HepG2 (cell line): ENCODE results near the gene ZNF248. TPM values are rescaled to one million over a fixed set of nuclear protein-coding genes. Genes with fewer than 3 reads are reported as not detected.

Experiments used
- ATAC-seq: fragments of 200-7000 bp; cut with Tn5 transposase; 3 replicates; pipeline ENCODE4 v1.9.1; 2020; ENCODE audit warnings: mild to moderate bottlenecking, moderate library complexity
- BruUV-seq: library from RNA; stranded (reverse); fragments of 400-500 nt; replicated peaks from 2 replicates; lab custom pipeline; 2021; lab: Mats Ljungman, UMichigan
- CTCF ChIA-PET: fragments of 300-600 bp; formaldehyde crosslinking; extraction: SDS; loops from one replicate; lab custom pipeline; 2021; ENCODE audit warnings: low total read pairs, inconsistent platforms, low intra/inter-chr PET ratio; lab: Yijun Ruan, JAX
- POLR2A ChIA-PET: fragments of 350-600 bp; sonication (Branson Sonifier 250); formaldehyde crosslinking; loops from one replicate; lab custom pipeline; 2020; ENCODE audit warnings: antibody characterized with exemption, inconsistent platforms; lab: Yijun Ruan, JAX
- DNase-seq: peaks from one replicate; pipeline ENCODE4 v3.0.0-alpha.2; 2015; ENCODE audit warnings: low spot score
- FAIRE-seq: peaks from 3 replicates; lab custom pipeline; 2011; peaks lifted over from hg19 to GRCh38; lab: Jason Lieb, UNC
- H2AFZ ChIP-seq: one replicate; pipeline ENCODE4 v1.6.1; 2011; ENCODE audit warnings: low read length, inconsistent platforms
- H3K27ac ChIP-seq: fragments of 300-600 bp; 3 replicates; pipeline ENCODE4 v1.8.0; 2011; ENCODE audit warnings: mixed run types, mild to moderate bottlenecking, mixed read lengths, low read length, inconsistent platforms; ENCODE audit not compliant: insufficient read depth; ENCODE audit errors: extremely low read length
- H3K27me3 ChIP-seq, 2 experiments: fragments of 200-600 bp in 1 of 2; 2 replicates in 1 of 2; 3 replicates in 1 of 2; pipeline versions ENCODE4 v1.6.0 to v1.8.0; 2011; ENCODE audit warnings: low read length in 2 of 2, mild to moderate bottlenecking in 2 of 2, moderate library complexity in 2 of 2, inconsistent platforms in 1 of 2; ENCODE audit not compliant: insufficient read depth in 2 of 2, control insufficient read depth in 1 of 2
- H3K36me3 ChIP-seq, 2 experiments: fragments of 200-600 bp in 1 of 2; replicated peaks in 1 of 2; 2 replicates in 1 of 2; 3 replicates in 1 of 2; pipeline versions ENCODE4 v1.5.1 to v1.8.0; 2011; ENCODE audit warnings: low read length in 2 of 2, inconsistent platforms in 1 of 2; ENCODE audit not compliant: insufficient read depth in 2 of 2, control insufficient read depth in 1 of 2
- H3K4me1 ChIP-seq: 2 replicates; pipeline ENCODE4 v1.5.1; 2012; ENCODE audit warnings: low read length, inconsistent platforms; ENCODE audit not compliant: insufficient read depth
- H3K4me2 ChIP-seq: 2 replicates; pipeline ENCODE4 v1.6.0; 2011; ENCODE audit warnings: low read depth, low read length, inconsistent platforms
- H3K4me3 ChIP-seq, 3 experiments: fragments of 200-600 bp in 1 of 3; sonication (generic), shearing (Covaris generic) in 1 of 3; replicated peaks in 1 of 3; 2 replicates each; pipeline ENCODE4 v1.5.1; 2011 to 2016; ENCODE audit warnings: low read length in 3 of 3, inconsistent platforms in 2 of 3, low read depth in 2 of 3, mild to moderate bottlenecking in 2 of 3, control low read depth in 1 of 3, mixed read lengths in 1 of 3; ENCODE audit not compliant: insufficient read depth in 1 of 3
- H3K79me2 ChIP-seq: one replicate; pipeline ENCODE4 v1.6.1; 2011; ENCODE audit warnings: low read length, inconsistent platforms; ENCODE audit not compliant: insufficient read depth
- H3K9ac ChIP-seq: 2 replicates; pipeline ENCODE4 v1.6.0; 2011; ENCODE audit warnings: mild to moderate bottlenecking, low read depth, low read length, inconsistent platforms; ENCODE audit not compliant: insufficient read depth
- H3K9me3 ChIP-seq: 2 replicates; pipeline ENCODE4 v1.5.1; 2012; ENCODE audit warnings: mild to moderate bottlenecking, low read length
- H4K20me1 ChIP-seq: 2 replicates; pipeline ENCODE4 v1.6.0; 2011; ENCODE audit warnings: inconsistent platforms, mild to moderate bottlenecking, low read length, moderate library complexity; ENCODE audit not compliant: insufficient read depth
- FOXA3 ChIP-seq: IDR thresholded peaks from 2 replicates; pipeline ENCODE4 v1.6.1; 2016; ENCODE audit warnings: missing genetic modification reagents, missing compliant biosample characterization
- RNF2 ChIP-seq: fragments of 450-650 bp; conservative IDR thresholded peaks from 2 replicates; pipeline ENCODE4 v1.6.1; 2016; ENCODE audit warnings: low read depth
- THAP8 ChIP-seq: sonication (generic); formaldehyde crosslinking; IDR thresholded peaks from 2 replicates; pipeline ENCODE4 v1.5.1; 2020; ENCODE audit warnings: missing genetic modification reagents, mild to moderate bottlenecking, borderline replicate concordance
- ZNF275 ChIP-seq: sonication (generic); formaldehyde crosslinking; IDR thresholded peaks from 2 replicates; pipeline ENCODE4 v1.8.0; 2022; ENCODE audit warnings: missing genetic modification reagents, mild to moderate bottlenecking, inconsistent platforms, borderline replicate concordance
- ZNF766 ChIP-seq: sonication (generic); formaldehyde crosslinking; IDR thresholded peaks from 2 replicates; pipeline ENCODE4 v1.5.0; 2020; ENCODE audit warnings: missing genetic modification reagents, borderline replicate concordance
- ZNF781 ChIP-seq: sonication (generic); formaldehyde crosslinking; IDR thresholded peaks from 2 replicates; pipeline ENCODE4 v1.5.1; 2020; ENCODE audit warnings: borderline replicate concordance, mild to moderate bottlenecking, missing genetic modification reagents; ENCODE audit errors: not compliant biosample characterization
- ZNF790 ChIP-seq: sonication (generic); formaldehyde crosslinking; IDR thresholded peaks from 2 replicates; pipeline ENCODE4 v1.8.0; 2022; ENCODE audit warnings: missing genetic modification reagents, mild to moderate bottlenecking, borderline replicate concordance
- ZSCAN30 ChIP-seq: sonication (generic); formaldehyde crosslinking; IDR thresholded peaks from 2 replicates; pipeline ENCODE4 v1.5.0; 2020; ENCODE audit warnings: mild to moderate bottlenecking, missing genetic modification reagents
- WGBS: methylation state at CpG from one replicate; pipeline ENCODE4 v1.1.6; 2017; ENCODE audit warnings: low lambda C conversion rate; 5-methylcytosine and 5-hydroxymethylcytosine counted together
- in situ Hi-C: cut with HindIII; loops from 2 replicates; pipeline ENCODE4 v1.10.0; 2017; ENCODE audit warnings: low pct_unique_long_range_greater_than_20kb; ENCODE audit not compliant: extremely low pct_ligation_motif_present
- intact Hi-C: fragments of 100-400 bp; cut with micrococcal nuclease; formaldehyde crosslinking; loops from one replicate; pipeline ENCODE4 v1.10.0; 2022; ENCODE audit not compliant: unreplicated experiment
- polyA plus RNA-seq, 8 experiments: library from polyadenylated mRNA; depleted of rRNA in 3 of 8; stranded (reverse) in 7 of 8; unstranded in 1 of 8; fragments of >200 nt; fragmentation: Illumina TruSeq in 4 of 8; extraction: Trizol in 4 of 8; gene quantifications; 2 replicates each; pipeline versions ENCODE4 v1.2.1 to v1.2.3, GENCODE V29; 2011 to 2016; ENCODE audit warnings: low read depth in 4 of 8, missing spikeins in 1 of 8, mixed read lengths in 1 of 8; ENCODE audit not compliant: insufficient read depth in 1 of 8
- total RNA-seq, 5 experiments: library from RNA; depleted of rRNA; stranded (reverse); fragments of >200 nt; fragmentation: Illumina TruSeq; extraction: Trizol; gene quantifications; 2 replicates each; pipeline ENCODE4 v1.2.3, GENCODE V29; 2016; ENCODE audit warnings: low read depth in 1 of 5
- TF ChIP-seq, protein P1 (sequence below): sonication (generic); formaldehyde crosslinking; IDR thresholded peaks from 2 replicates; pipeline ENCODE4 v1.8.1; 2023; ENCODE audit warnings: mild to moderate bottlenecking, missing genetic modification reagents, borderline replicate concordance

The ZNF248 gene
- total and polyA plus RNA-seq, 2 of the 13 experiments (the other 11 are each of a cell fraction or from before 2014, with no cell fraction given): 12.8 to 13.3 TPM

- in situ Hi-C loops (no loop called here), intact Hi-C loops (no loop called here)
- Histone ChIP-seq H3K79me2 (no peaks in the 10 kb centered on the region), H3K9ac (no peak overlapping the region), H4K20me1 (no peaks in the 10 kb centered on the region), H3K27ac (no peak overlapping the region), H3K4me3 (no peak overlapping the region), H3K27me3 (no peaks in the 10 kb centered on the region), H3K9me3 (no peaks in the 10 kb centered on the region), H3K36me3 (no peaks in the 10 kb centered on the region), H3K4me2 (no peak overlapping the region), H3K4me1 (no peaks in the 10 kb centered on the region), H2AFZ (no peak overlapping the region)
- ChIA-PET POLR2A (no interaction called here), CTCF (no interaction called here)
- BruUV-seq: no TSS peak
- WGBS: 100% methylated on average over 1 of the region's 1 CpG
- TF ChIP-seq RNF2 (no peak), ZNF781 (CRISPR knock-in tag) (no peak), THAP8 (no peak), ZSCAN30 (CRISPR knock-in tag) (no peak), FOXA3 (CRISPR knock-in tag) (no peak), ZNF275 (no peak), ZNF790 (no peak), ZNF766 (CRISPR knock-in tag) (no peak)
- TF ChIP-seq, protein P1, sequence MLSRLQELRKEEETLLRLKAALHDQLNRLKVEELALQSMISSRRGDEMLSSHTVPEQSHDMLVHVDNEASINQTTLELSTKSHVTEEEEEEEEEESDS (CRISPR knock-in tag): no peak
- DNase-seq (no peak), FAIRE-seq (no peak), ATAC-seq (no peak)
These were observed 81.8 kb downstream of the ZNF248 start for GRCh38 chr10:37775612-37776011.
